Activated CD8-positive, alpha-beta memory T cell treated with anti-CD3 and anti-CD28 coated beads for 4 hours (primary cell): Measurements from ENCODE around the gene LIN52.
"Not testable (repeated sequence)": the region's sequence is repeated elsewhere in the genome, so short reads cannot be mapped to it uniquely, and the experiment has no call there.

Experiments
- DNase-seq, 2 donors: peaks; one replicate each; pipeline ENCODE4 v3.0.0-alpha.2; 2020; ENCODE audit warnings: low read depth in 2 of 2

LIN52 gene

DNA sequence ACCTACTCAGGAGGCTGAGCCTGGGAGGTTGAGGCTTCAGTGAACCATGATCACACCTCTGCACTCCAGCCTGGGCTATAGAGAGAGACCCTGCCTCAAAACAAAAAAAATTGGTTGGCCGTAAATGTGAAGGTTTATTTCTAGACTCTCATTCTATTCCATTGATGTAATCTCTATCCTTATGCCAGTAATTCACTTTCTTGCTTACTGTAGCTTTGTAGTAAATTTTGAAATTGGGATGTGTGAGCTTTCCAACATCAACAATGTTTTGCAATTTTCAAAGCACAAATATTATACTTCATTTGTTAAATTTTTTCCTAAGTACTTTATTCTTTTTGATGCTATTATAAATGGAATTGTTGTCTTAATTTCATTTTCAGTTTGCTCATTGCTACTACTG lies 24.6 kb downstream of the LIN52 start:
- no peak for DNase-seq

DNA sequence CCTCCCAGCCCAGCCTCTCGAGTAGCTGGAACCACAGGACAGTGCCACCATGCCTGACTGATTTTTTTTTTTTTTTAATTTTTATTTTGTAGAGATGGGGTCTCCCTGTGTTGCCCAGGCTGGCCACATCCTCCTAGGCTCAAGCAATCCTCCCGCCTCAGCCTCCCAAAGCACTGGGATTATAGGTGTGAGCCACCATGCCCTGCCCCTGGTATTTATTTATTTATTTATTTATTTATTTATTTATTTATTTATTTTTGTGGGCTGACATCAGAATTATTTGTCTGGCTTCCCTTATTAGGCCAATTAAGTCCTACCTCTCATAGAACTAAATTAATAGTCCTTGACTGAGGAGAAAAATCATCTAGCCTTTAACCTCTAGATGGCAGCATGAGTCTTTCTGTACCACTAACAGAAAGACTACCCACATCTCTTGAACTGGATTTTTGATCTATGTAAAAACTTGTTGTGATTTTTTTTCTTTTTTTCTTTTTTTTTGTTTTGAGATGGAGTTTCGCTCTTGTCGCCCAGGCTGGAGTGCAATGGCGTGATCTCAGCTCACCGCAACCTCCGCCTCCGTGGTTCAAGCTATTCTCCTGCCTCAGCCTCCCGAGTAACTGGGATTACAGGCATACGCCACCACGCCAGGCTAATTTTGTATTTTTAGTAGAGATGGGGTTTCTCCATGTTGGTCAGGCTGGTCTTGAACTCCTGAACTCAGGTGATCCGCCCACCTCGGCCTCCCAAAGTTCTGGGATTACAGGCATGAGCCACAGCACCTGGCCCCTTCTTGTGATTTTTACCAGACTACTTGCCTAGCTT lies 26.9 kb downstream of the LIN52 start:
- not testable (repeated sequence) for DNase-seq

DNA sequence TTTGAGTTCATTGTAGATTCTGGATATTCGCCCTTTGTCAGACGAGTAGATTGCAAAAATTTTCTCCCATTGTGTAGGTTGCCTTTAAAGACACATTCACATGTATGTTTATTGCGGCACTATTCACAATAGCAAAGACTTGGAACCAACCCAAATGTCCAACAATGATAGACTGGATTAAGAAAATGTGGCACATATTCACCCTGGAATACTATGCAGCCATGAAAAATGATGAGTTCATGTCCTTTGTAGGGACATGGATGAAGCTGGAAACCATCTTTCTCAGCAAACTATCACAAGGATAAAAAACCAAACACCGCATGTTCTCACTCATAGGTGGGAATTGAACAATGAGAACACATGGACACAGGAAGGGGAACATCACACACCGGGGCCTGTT lies 40.7 kb downstream of the LIN52 start:
- not testable (repeated sequence) for DNase-seq

DNA sequence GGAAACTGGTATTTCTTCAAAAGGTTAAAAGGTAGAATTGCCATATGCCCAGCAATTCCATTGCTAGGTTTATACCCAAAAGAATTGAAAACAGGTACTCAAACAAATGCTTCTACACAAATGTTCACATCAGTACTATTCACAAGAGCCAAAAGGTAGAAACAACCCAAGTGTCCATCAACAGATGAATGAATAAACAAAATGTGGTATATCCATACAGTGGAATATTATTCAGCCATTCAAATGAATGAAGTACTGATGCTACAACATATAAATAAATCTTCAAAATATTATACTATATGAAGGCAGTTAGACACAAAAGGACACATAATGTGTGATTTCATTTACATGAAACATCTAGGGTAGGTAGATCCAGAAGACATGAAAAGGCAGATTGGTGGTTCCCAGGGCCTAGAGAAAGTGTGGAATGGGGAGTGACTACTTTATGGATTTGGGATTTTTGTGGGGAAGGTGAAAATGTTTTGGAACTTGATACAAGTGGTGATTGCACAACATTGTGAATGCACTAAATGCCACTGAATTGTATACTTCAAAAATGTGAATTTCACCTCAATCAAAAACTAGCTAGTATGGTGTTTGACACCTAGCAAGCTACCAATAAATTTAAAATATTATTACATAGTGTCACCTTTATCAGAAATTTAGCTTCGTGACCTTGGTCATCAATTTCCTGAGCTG lies 41.7 kb downstream of the LIN52 start:
- DNase-seq: no peak

DNA sequence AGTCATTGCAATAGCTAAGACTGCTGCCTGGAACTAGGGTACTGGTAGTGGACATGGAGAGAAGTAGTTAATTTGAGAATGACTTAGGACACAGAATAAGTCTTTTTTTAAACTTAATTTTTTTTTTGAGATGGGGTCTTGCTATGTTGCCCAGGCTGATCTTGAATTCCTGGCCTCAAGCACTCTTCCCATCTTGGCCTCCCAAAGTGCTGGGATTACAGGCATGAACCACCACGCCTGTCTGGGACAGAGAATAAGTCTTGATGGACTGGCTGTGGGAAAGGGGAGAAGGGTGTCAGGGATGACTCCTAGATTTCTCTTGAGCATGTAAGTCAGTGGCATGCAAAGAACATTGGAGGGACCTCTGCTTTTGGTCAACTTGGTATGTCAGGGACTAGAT lies 42.9 kb downstream of the LIN52 start:
- DNase-seq: no peak

DNA sequence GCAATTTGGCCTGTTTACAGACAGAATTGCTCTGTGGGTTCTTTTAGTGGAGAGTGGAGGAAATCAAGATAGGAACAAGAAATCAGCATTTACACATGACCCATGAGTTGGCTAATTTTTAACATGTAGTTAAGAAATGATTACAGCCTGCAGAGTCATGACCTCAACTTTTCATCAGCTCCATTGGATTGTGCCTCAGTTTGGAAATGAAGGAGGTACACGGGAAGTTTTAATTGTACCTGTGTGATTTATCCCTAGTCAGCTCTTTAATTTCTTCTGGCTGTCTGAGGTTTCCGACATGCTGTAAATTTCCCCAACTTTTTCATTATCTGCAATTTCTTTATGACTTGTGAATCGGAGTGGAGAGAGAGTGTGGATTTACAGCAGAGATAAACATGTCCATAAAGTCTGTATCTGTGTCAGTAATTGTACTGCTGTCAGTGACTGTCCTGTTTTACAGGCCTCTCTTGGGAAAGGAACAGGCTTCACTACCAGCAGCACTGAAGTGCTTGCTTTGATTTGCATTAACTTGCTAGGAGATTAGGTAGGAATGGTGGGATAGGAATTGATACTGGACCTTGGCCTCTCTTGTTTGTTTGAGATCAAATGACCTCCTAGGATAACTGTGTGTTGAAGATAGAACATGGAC lies 49.2 kb downstream of the LIN52 start:
- no peak for DNase-seq

DNA sequence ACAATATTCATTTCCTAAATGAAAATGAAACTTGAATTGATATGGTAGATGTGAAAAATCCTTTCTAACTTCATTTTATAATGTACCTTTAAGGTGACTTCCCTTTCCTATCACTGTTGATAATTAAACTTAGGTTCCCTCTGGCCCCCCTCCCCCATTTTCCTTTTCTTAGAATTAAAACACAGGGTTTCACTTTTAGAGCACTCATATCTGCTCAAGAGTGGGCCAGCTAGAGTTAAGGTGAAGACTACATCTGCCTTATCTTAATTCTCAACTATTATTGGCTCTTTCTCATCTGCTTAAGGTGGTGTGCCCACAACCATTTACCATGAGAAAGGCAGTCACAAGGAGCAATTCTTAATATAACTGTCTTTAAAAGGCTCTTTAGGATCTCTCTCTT lies 49.7 kb downstream of the LIN52 start:
- DNase-seq: no peak

DNA sequence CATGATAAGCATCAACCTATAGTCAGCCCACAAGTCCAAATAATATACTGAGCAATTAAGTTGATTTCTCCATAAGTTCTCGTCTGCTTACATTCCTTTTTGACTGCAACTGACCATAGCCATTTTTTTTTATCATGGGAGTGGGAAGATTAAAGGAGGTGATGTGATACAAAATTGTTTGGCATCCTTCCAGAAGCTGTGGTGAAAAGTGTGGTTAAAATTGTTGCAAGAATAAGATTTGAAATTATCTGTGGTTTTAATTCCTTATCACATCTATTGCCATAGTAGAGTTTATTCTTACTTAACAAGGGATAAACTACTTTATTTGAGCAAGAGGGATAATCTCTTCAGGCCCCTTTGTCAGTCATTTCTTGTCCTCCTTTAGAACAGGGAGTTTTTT lies 50.7 kb downstream of the LIN52 start:
- no peak for DNase-seq

DNA sequence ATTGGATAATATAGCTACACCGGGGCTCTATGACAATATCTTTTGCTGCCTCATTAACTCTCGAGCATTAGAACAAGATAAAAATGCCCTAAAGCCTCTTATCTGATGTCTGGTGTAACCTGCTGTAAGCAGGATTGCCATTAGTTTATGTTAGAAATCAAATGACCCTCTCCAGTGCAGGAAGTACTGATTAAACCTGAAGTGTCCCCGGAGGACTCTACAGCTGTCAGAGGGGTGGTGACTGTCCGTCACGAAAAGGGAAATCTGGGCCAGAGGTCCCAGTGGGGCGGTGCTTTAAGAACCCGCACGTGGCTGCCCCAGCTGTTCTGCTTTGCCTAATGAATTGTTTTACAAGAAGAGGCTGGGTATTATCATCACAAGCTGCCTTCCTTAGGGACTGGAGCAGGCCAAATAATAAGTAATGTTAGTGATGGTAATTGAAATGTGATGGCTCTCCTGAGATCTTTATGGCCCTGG lies 55.7 kb downstream of the LIN52 start:
- DNase-seq: no peak

DNA sequence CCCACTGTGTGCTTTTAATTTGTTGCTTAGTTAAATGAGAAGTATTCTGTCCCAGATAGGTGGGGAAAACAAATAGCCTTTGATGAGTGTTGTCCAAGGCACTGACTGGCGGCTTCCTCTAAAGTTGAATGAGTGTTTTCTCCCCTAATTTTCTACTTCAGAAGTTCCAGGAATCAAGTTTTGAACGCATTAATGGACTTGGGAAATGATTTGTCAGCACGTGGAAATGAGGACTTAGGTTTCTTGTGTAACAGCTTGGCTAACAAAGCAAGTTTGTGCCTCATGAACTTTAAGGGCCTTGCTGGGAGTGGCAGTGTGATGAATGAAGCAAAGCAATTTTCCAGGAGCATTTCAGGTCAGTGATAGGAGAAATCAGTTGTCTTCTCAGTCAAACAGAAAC lies 56.9 kb downstream of the LIN52 start:
- no peak for DNase-seq

DNA sequence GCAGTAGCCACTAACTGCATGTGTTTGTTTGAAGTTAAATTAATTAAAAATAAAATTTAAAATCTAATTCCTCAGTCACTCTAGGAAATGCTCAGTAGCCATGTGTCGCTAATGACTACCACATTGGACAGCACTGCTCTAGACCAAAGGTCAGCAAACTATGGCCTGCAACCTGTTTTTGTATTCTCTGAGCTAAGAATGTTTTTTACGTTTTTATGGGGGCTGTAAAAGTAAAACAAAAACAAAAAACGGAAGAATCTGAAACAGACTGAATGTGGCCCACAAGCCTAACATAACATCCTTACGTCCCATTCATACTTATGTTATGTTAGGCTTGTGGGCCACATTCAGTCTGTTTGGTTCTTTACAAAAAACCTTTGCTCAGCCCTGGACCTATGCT lies 57.8 kb downstream of the LIN52 start:
- DNase-seq: no peak

DNA sequence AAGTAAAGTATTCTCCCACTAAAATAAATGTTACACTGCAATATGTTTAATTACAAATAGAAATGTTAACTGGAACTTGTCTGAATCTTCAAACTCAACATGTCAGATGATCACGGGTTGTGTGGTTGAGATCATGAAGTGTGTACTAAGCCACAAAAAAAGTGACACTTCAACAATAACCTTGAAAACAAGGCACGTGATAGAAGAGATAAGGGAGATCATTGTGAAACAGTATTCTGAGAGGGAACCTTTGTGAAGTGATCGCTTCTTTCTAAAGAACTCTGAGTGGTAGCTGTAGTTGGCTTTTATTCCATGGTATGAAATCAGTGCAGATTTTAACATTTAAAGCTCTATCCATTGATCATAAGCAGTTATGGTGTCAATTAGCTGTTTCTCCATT lies 60.0 kb downstream of the LIN52 start:
- DNase-seq: no peak

DNA sequence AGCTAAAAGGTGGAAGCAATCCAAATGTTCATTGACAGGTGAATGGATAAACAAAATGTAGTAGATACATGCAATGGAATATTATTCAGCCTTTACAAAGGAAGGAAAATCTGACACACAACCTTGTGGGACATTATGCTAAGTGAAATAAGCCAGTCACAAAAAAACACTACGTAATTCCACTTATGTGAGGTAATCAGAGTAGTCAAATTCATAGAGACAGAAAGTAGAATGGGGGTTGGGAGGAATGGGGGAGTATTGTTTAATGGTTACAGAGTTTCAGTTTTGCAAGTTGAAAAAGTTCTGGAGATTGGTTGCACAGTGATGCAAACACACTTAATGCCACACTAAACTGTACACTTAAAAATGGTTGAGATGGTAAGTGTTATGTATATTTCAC lies 62.8 kb downstream of the LIN52 start:
- DNase-seq: no peak

DNA sequence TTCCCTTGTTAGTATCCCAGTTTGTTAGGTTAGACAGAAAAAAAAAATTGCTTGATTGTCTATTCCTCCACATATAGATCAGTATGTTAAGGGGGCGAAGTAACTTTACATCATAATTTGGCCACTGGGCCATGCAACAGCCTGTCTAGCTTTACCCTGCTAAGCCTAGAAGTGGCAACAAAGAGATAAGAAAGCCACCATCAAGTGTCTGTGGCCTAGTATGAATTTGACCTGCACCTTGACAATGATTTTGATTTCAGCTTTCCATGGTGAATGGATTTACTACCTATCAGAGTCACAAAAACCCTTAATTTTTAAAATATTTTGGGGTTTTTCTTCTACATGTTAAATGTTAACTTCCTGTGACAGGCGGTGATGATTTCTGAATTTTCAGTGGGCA lies 63.9 kb downstream of the LIN52 start:
- no peak for DNase-seq

DNA sequence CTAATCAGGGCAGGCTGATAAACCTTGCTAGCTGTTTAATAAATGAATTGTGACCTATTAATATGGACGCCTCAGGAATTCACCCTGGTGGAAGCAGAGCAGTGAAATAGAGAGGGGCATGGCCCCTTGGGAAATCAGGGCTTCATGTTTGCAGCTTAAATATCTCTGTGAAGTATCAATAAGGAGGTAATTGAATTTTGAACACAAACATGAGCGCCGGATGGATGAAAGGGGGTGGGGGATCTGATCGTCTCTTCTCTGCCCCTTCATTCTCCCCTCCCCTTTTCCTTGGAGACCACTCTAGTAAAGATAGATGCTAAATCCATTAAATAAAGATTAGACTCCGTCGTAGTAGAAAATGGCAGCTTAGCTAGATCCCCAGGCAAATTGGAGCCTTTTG lies 70.5 kb downstream of the LIN52 start:
- DNase-seq: no peak

DNA sequence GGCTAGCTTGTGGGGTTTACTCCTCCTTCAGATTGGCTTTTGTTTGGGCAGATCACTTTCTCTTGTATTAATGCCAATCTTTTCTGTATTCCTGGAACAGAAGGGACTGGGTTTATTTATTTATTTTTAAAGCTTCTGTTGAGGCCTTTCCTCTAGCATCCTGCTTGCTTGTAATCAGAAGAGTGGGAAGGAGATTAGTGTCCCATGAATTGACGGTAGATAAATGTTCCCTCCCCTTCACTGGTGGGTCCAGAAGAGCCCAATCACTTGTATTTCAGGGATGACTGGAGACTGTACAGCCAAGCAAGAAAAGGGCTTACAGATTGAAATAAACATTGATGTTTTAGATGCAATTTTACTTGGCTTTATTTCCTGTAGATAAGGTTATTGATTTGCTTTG lies 71.0 kb downstream of the LIN52 start:
- no peak for DNase-seq

DNA sequence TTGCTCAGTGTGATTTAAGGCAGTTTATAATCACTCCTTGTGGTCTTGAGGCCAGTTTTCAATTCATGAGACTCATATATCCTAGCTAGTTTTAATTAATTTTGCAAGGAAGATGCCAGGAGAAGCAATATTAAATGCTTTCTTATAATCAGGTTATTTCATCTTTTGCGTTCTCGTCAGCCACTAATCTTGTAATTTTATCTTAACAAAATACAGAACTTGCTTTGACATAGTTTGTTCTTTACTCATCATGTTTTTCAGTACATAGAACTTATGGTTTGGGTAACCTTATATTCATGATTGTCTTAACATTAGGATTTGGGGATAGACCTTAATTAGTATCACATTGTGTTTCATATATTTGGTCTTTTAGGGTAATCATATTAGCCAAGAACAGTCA lies 76.0 kb downstream of the LIN52 start:
- DNase-seq: no peak

DNA sequence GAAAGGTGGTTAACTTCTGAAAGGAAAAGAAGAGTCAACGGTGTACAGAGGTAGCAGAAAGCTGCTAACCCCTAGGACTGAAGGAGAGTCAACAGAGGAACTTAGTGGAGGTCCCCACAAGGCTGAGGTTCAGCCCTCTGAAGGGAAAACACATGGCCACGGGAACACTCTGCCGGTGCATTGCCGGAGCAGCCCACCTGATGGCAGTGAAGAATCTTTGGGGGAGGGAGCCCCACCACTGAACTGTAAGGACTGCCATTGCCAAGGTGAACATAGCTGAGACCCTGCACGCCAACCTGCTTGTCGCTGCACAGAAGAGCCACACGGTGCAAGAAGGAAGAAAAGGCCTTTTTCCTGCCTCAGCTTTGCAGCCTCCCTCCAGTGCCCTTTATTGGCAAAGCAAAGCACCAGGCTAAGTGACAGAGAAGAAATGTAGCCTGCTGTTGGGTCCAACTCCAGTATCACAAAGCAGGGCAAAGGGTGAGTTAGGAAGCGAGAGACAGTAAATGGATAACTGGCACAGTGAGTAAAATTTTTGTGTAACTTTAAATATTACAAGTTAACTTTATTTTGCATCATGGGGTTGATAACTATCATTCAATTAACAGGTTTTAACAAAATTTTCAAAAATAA lies 76.9 kb downstream of the LIN52 start:
- no peak for DNase-seq

DNA sequence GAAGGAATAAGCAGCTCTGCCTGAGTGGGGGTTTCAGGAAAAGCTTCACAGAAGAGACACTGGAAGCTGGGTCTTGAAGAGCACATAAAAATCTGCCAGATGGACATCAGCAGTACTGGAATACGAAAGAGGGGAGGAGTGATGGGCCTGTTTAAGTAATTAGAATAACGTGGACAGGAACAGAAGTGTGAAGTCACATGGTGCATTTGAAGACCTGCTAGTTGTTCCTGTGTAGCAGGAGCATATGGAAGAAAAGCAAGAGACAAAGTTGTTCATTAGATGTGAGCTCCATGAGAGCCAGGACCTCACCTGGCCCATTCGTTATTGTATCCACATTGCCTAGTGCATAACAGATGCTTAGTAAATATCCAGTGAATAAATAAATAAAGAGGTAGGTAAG lies 85.2 kb downstream of the LIN52 start:
- no peak for DNase-seq

DNA sequence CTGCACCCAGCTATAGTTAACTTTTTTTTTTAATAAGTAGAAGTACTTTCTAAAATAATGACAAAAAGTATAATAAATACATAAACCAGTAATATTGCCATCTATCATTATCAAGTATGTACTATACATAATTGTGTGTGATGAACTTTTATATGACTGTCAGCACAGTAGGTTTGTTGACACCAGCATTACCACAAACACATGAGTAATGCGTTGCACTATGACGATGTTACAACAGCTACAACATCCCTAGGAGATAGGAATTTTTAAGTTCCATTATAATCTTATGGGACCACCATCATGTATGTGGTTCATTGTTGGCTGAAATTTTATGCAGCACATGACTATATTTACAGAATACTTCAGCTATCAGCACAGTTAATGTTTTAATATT lies 91.6 kb downstream of the LIN52 start:
- no peak for DNase-seq

DNA sequence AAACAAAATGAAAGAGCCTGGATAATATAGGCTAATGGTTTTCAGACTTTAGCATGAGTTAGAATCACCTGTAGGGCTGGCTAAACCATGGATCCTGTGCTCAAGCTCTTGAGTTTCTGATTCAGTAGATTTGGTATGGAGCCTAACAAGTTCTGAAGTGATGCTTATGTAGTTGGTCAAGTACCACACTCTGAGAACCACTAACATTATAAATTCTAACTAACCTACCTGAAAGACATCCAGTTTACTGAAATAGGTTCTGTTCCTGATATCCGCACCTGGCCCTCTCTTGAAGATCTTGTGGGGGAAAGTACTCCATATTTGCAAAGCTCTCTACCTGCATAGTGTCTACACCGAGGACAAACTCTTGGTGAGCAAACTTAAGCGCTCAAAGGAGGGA lies 95.1 kb downstream of the LIN52 start:
- DNase-seq: no peak

DNA sequence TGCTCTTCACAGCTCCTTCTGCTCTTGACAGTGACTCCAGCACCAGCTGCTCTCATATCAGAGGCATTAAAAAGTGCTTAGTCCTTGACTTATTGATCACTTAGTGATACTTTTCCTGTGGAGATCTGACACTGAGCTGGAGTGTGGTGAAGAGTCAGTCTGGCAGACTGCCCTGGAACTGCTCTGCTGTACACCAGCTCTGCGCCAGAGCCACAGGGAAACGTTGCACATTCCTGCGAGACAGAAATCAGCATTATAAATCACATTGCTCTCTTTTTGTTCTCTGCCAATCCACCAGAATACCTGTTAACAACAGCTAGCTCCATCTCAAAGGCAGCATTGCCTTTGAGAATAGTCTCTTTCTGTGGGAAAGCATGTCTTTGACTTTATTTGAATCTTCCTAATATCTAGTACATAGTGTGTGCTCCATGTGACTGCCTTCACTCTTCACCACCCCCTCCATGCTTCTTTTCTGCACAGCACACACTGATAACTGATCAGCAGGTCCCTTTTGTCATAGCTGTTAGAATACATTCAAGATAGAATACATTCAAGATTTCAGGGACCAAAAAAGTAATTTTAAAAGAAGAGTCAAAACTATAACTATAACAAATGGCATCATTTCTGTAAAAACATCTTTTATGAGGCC lies 106.3 kb downstream of the LIN52 start:
- DNase-seq: no peak
